ENCODE results near the gene HPRT1.

DNA sequence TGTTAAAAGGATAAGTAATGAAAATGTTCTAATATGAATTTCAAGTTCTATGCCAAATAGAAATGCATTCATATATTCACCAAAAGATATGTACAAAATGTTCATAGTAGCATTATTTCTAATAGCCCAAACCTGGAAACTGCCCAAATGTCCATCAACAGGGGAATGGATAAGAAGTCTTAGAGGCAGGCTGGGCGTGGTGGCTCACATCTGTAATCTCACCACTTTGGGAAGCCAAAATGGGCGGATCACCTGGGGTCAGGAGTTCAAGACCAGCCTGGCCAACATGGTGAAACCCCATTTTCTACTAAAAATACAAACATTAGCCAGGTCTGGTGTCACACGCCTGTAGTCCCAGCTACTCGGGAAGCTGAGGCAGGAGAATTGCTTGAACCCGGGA lies 2.3 kb upstream of the HPRT1 start:
- TF ChIP-seq, protein P1, sequence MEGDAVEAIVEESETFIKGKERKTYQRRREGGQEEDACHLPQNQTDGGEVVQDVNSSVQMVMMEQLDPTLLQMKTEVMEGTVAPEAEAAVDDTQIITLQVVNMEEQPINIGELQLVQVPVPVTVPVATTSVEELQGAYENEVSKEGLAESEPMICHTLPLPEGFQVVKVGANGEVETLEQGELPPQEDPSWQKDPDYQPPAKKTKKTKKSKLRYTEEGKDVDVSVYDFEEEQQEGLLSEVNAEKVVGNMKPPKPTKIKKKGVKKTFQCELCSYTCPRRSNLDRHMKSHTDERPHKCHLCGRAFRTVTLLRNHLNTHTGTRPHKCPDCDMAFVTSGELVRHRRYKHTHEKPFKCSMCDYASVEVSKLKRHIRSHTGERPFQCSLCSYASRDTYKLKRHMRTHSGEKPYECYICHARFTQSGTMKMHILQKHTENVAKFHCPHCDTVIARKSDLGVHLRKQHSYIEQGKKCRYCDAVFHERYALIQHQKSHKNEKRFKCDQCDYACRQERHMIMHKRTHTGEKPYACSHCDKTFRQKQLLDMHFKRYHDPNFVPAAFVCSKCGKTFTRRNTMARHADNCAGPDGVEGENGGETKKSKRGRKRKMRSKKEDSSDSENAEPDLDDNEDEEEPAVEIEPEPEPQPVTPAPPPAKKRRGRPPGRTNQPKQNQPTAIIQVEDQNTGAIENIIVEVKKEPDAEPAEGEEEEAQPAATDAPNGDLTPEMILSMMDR (IDR thresholded peaks at IDR 0.05; ENCODE audit: low read depth, low read length, poor library complexity, severe bottlenecking) = no peak
- no peak for TF ChIP-seq EZH2phosphoT487 (IDR thresholded peaks at IDR 0.05; ENCODE audit: borderline replicate concordance, low read length)
